KMS-11 (cell line): ENCODE data around the gene HAPLN2.

Source experiments
- H2AFZ ChIP-seq: fragments of 200-600 bp; sonication (generic); 2 replicates; pipeline ENCODE4 v1.6.1; 2016; ENCODE audit warnings: antibody characterized with exemption, mixed run types, low read depth
- H3K27ac ChIP-seq: fragments of 200-600 bp; sonication (generic); 2 replicates; pipeline ENCODE4 v1.6.1; 2016; ENCODE audit warnings: mild to moderate bottlenecking, mixed run types
- H3K27me3 ChIP-seq: fragments of 200-600 bp; sonication (generic); 2 replicates; pipeline ENCODE4 v1.6.1; 2017; ENCODE audit warnings: mild to moderate bottlenecking, low read depth, mixed run types, moderate library complexity; ENCODE audit not compliant: insufficient read depth
- H3K36me3 ChIP-seq: fragments of 200-600 bp; sonication (generic); 2 replicates; pipeline ENCODE4 v1.6.1; 2017; ENCODE audit warnings: mild to moderate bottlenecking, mixed run types; ENCODE audit not compliant: insufficient read depth
- H3K4me1 ChIP-seq: fragments of 200-600 bp; sonication (generic); 2 replicates; pipeline ENCODE4 v1.6.1; 2016; ENCODE audit warnings: mild to moderate bottlenecking, low read depth, mixed run types; ENCODE audit not compliant: poor library complexity, severe bottlenecking
- H3K4me2 ChIP-seq: fragments of 200-600 bp; sonication (generic); 2 replicates; pipeline ENCODE4 v1.7.0; 2016; ENCODE audit warnings: mild to moderate bottlenecking, mixed run types
- H3K4me3 ChIP-seq: fragments of 200-600 bp; sonication (generic); IDR thresholded peaks from 2 replicates; pipeline ENCODE4 v1.6.1; 2017; ENCODE audit warnings: low read depth, low read length, mixed read lengths; ENCODE audit not compliant: insufficient read depth
- H3K79me2 ChIP-seq: fragments of 200-600 bp; sonication (generic); 2 replicates; pipeline ENCODE4 v1.6.1; 2016; ENCODE audit warnings: low read depth, mixed run types; ENCODE audit not compliant: insufficient read depth
- H3K9ac ChIP-seq: fragments of 200-600 bp; sonication (generic); 2 replicates; pipeline ENCODE4 v1.6.1; 2016; ENCODE audit warnings: mild to moderate bottlenecking, mixed run types
- H4K20me1 ChIP-seq: fragments of 200-600 bp; sonication (generic); 2 replicates; pipeline ENCODE4 v1.6.1; 2016; ENCODE audit warnings: mild to moderate bottlenecking, mixed run types; ENCODE audit not compliant: insufficient read depth
- CTCF ChIP-seq: fragments of 200-600 bp; sonication (generic); conservative IDR thresholded peaks from 2 replicates; pipeline ENCODE4 v1.6.1; 2017; ENCODE audit warnings: low read depth, mild to moderate bottlenecking, antibody characterized with exemption, low read length, moderate library complexity, mixed read lengths

Gene HAPLN2

DNA sequence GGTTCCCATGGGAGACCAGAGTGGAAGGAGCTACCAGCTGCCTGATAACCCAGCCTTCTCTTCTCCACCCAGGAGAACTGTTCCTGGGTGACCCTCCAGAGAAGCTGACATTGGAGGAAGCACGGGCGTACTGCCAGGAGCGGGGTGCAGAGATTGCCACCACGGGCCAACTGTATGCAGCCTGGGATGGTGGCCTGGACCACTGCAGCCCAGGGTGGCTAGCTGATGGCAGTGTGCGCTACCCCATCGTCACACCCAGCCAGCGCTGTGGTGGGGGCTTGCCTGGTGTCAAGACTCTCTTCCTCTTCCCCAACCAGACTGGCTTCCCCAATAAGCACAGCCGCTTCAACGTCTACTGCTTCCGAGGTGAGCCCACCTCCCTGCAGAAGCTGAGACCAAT lies 29.3 kb downstream of the HAPLN2 start:
- H3K27me3 ChIP-seq = peaks cover 100% of the 10 kb centered on the region
- no peaks in the 10 kb centered on the region for H4K20me1 ChIP-seq
- no peak overlapping the region for H3K4me3 ChIP-seq
- no peak overlapping the region for H2AFZ ChIP-seq
- H3K4me1 ChIP-seq = no peaks in the 10 kb centered on the region
- no peak overlapping the region for H3K9ac ChIP-seq
- H3K4me2 ChIP-seq = no peak overlapping the region
- no peak for TF ChIP-seq CTCF
- H3K79me2 ChIP-seq = no peaks in the 10 kb centered on the region
- no peak overlapping the region for H3K27ac ChIP-seq
- H3K36me3 ChIP-seq = no peaks in the 10 kb centered on the region

- no peak overlapping the region for H3K9ac ChIP-seq
- H3K27ac ChIP-seq = no peak overlapping the region
- H3K4me2 ChIP-seq = no peak overlapping the region
- no peak overlapping the region for H3K4me3 ChIP-seq
- peaks cover 100% of the 10 kb centered on the region for H3K27me3 ChIP-seq
- H3K4me1 ChIP-seq = no peaks in the 10 kb centered on the region
- TF ChIP-seq CTCF = no peak
- H3K36me3 ChIP-seq = no peaks in the 10 kb centered on the region
- no peaks in the 10 kb centered on the region for H4K20me1 ChIP-seq
- no peaks in the 10 kb centered on the region for H3K79me2 ChIP-seq
- no peak overlapping the region for H2AFZ ChIP-seq
These were observed 29.7 kb downstream of the HAPLN2 start for GRCh38 chr1:156648951-156649350.

DNA sequence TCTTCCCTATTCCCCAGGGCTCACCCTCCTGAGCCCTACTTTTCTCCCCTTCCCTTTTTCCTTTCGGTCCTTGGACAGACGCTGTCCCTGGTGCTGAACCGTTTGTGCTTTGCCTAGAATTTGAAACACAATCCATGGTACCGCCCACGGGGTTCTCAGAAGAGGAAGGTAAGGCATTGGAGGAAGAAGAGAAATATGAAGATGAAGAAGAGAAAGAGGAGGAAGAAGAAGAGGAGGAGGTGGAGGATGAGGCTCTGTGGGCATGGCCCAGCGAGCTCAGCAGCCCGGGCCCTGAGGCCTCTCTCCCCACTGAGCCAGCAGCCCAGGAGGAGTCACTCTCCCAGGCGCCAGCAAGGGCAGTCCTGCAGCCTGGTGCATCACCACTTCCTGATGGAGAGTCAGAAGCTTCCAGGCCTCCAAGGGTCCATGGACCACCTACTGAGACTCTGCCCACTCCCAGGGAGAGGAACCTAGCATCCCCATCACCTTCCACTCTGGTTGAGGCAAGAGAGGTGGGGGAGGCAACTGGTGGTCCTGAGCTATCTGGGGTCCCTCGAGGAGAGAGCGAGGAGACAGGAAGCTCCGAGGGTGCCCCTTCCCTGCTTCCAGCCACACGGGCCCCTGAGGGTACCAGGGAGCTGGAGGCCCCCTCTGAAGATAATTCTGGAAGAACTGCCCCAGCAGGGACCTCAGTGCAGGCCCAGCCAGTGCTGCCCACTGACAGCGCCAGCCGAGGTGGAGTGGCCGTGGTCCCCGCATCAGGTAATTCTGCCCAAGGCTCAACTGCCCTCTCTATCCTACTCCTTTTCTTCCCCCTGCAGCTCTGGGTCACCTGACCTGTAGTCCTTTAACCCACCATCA lies 33.1 kb downstream of the HAPLN2 start:
- Histone ChIP-seq H4K20me1 (no peaks in the 10 kb centered on the region), H3K27ac (no peak overlapping the region), H2AFZ (no peak overlapping the region), H3K4me2 (no peak overlapping the region), H3K4me3 (no peak overlapping the region), H3K79me2 (no peaks in the 10 kb centered on the region), H3K36me3 (no peaks in the 10 kb centered on the region), H3K27me3 (peaks cover 100% of the 10 kb centered on the region), H3K9ac (no peak overlapping the region), H3K4me1 (peaks cover 3% of the 10 kb centered on the region)
- no peak for TF ChIP-seq CTCF

GRCh38 chr1:156652992-156653355 lies 33.8 kb downstream of the HAPLN2 start:
- Histone ChIP-seq H4K20me1 (no peaks in the 10 kb centered on the region), H3K36me3 (no peaks in the 10 kb centered on the region), H3K9ac (no peak overlapping the region), H2AFZ (no peak overlapping the region), H3K4me2 (no peak overlapping the region), H3K4me3 (no peak overlapping the region), H3K79me2 (no peaks in the 10 kb centered on the region), H3K27ac (no peak overlapping the region), H3K27me3 (peaks cover 100% of the 10 kb centered on the region), H3K4me1 (peaks cover 10% of the 10 kb centered on the region)
- TF ChIP-seq CTCF = no peak
